Measurements from ENCODE around the gene C6orf89.

The C6orf89 gene

DNA sequence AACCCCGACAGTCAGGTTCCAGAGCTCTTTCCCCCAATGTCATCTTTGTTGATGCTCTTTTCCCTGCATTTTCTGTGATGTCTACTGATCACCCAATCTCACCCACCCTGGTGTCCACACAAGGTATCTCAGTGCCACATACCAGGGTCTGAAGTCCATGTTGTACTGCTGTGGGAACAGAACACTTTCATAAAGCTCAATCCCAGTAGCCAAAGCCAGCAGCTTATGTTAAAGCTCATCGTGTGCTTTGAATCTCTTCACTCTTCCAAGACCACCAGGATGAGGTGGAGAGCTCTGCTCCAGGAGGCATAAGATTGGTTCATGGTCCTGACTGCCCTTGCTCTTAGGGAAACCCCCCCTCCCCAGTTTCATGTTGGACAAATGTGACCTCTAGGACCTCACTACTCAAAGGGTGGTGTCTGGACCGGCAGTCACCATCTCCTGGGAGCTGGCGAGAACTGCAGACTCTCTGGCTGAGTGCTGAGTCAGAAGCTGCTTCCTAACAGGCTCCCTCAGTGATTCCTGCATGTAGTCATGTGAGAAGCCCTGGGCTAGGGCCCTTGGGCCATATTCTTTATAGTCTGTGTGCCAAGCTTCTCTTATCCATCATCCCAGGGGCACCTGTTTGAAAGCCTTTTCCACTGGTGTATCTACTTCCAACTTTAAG lies 33.1 kb upstream of the C6orf89 start:
- no peak for FAIRE-seq

DNA sequence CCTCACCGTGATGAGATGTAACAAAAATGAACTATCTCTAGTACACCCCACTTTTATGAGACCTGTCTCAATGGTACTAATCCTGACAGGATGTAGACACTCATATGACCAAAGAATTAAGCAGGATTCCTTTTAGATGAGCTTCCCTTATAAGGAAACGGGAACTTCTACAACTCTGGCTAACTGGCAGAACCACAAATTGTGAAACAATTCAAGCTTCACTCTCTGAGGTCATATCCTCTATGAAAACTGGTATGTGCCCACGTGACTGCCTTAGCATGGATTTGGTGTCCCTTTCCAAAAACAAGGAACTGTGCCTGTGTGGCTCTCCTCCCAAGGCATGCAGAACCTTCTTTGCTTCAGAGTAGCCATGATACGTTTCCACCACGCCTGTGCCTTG lies 32.4 kb upstream of the C6orf89 start:
- FAIRE-seq (no peak), DNase-seq (ENCODE audit: low spot score) (no peak)

More for the DNA sequence above, 33.1 kb upstream of the C6orf89 start:
- no peak for DNase-seq (ENCODE audit: low spot score)

DNA sequence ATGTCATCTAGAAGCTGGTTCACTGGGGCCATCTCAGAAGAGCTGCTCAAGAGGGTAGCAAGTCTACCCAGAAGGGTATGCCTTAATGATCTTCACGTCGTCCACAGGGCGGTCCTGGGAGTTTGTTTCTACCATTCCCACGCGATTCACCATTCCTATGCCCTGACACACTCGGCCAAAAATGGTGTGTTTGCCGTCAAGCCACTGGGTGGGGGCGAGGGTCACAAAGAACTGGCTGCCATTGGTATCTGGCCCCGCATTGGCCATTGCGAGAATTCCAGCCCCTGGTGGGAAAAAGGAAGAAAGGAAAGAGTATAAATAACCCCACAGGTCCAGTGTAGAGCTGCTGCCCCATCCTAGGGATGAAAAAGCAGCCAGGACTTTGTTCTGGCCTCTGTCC lies 30.0 kb upstream of the C6orf89 start:
- DNase-seq (ENCODE audit: low spot score), result no peak
- no peak for FAIRE-seq

DNA sequence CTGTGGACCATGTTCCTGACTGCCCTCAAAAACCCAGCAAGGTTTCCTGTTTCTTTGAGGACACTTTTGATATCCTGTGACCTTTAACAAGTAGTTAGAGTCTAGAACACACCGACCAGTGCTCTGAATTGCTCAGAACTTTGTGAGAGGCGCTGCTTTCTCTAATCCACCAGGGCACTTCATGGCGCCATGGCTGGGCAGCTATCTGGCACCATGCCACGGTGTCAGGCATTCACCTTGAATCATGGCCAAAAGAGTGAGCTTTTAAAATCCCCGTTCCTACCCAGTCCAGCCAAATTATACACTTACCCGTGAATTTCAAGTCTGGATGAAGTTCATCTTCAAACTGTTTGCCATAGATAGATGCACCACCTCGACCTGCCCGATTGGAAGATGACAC lies 29.5 kb upstream of the C6orf89 start:
- no peak for FAIRE-seq
- no peak for DNase-seq (ENCODE audit: low spot score)

DNA sequence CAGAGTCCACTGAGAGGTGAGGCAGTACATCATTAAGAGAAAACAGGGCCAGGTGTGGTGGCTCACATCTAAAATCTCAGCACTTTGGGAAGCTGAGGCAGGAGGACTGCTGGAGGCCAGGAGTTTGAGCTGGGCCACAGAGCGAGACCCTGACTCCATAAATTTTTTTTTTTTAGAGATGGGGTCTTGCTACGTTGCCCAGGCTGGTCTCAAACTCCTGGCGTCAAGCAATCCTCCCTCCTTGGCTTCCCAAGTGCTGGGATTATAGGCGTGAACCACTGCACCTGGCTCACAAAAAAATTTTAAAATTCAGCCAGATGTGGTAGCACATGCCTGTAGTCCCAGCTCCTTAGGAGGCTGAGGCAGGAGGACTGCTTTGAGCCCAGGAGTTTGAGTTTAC lies 28.4 kb upstream of the C6orf89 start:
- FAIRE-seq (no peak), DNase-seq (ENCODE audit: low spot score) (no peak)

DNA sequence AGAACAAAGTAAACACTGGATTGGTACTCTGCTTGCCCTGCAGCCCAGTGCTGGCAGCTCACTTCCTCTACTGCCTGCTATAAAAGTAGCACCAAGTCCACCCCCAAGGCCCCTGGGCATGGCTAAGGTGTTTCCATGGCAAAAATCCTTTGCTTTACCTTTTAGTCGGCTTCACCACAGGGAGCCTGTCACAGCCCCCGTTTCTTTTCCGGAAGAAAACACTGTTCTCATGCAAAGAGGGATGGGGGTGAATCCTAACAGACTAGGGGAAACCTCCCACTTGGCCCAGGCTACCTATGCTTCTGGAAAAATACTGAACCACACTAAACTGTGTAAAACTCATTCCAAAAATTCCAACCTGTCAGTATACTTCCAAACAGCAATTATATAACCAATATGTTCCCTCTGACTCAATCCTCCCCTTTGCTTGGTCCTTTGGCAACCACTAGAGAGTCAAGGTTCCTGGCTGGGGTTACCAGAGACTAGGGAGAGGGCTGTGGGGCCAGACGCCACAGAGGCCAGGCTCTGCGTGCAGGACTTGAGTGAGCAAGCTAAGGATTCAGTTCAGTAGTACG lies 27.3 kb upstream of the C6orf89 start:
- DNase-seq (ENCODE audit: low spot score) (no peak), FAIRE-seq (no peak)

DNA sequence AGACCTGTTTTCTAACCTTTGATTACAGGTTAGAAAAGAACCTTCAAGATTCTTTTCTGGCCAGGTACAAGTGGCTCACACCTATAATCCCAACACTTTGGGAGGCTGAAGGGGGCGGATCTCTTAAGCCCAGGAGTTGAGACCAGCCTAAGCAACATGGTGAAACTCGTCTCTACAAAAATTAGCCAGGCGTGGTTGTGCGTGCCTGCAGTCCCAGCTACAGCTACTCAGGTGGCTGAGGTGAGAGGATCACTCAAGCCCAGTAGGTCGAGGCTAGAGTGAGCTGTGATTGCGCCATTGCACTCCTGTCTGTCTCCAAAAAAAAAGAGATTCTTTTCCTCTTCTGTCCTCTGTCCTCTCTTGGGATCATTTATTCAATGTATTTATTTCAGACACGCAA lies 25.6 kb upstream of the C6orf89 start:
- DNase-seq (ENCODE audit: low spot score) (no peak), FAIRE-seq (no peak)

DNA sequence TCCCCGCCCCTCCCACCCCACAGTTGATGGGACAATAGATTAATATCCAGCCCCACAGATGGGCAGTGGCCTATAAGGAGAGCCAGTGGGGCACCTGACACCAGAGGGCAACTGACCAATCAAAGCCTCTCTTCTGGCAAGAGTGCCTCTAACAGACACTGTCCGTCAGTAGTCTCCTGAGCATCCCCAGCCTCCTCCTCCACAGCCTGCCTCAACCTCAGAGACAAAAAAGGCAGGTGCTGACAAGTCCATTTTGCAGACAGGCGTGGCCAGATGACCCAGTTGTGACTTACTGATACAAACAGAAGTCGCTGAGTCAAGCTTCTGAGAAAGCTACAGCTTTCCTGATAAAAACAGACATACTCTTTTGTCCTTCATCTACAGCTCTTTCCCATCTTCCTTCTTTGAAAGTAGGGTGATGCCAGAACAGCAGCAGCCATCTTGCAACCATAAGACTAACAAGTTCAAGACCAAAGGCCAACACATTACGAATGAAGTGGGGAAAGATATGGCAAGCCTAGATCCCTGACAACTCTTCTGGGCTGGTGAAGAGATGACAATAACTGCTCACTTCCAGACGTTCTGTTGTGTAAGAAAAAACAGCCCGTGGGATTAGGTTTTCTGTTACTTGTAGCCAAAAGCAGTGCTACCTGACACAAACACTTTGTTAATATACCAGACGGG lies 23.4 kb upstream of the C6orf89 start:
- DNase-seq (ENCODE audit: low spot score) (no peak), FAIRE-seq (no peak)

DNA sequence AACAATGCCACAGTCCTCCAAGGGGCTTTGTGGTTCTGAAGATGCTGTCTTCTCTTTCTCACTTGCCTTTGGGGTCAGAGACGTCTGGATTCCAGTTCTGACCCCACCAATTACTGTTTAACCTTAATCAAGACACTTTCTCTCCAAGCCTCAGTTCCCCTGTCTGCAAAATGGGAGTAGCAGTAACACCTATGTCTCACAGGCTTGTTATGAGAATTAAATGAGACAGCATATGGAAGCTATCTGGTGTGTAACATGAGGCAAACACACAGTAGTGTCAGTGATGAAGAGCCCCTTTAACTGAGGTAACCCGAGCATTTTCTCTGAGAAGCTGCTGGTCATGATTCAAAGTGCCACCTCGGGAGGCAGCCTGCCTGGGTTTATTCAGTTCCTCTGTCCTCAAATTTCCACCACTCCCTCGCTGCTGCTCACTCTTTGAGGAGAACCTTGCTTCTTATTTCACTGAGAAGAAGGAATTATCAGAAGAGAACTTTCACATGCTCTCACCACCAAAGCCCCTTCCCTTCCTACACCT lies 22.8 kb upstream of the C6orf89 start:
- FAIRE-seq, result no peak

DNA sequence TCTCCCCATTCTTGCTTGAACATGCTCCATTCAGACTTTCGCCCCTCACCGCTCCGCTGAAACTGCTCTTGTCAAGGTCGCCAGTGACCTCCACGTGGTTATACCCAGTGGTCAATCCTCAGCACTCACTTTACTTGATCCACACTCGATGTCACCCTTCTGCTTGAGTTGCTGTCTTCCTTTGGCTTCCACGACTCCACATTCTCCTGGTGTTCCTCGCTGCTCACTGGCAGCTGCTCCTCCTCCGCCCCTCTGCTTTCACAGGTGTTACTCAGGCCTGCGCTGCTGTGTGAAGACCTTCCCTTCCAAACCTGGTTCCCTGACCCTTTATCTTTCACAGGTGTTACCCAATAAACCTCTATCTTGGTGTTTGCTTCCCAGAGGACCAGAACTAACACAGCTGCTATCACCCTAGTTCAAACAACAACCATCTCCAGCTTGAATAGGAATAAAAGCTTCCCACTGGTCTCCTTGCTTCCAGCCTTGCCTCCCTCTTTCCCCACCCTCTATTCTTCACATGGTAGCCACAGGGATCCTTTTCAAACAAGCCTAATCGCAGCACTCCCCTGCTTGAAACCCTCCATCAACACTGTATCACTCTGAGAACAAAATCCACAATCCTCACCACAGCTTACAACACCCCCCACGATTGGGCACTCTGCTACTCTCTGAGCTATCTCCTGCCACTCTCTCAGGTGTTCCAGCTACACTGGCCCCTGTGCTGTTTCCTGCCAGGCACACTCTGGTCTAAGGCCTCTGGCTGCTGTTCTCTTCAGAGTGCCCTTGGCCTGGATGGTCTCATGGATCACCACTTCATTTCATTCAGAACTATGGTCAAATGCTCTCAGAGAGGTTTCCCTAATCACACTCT lies 21.8 kb upstream of the C6orf89 start:
- FAIRE-seq, result no peak
- DNase-seq (ENCODE audit: low spot score), result no peak

More for the DNA sequence above, 22.8 kb upstream of the C6orf89 start:
- DNase-seq (ENCODE audit: low spot score), result no peak

DNA sequence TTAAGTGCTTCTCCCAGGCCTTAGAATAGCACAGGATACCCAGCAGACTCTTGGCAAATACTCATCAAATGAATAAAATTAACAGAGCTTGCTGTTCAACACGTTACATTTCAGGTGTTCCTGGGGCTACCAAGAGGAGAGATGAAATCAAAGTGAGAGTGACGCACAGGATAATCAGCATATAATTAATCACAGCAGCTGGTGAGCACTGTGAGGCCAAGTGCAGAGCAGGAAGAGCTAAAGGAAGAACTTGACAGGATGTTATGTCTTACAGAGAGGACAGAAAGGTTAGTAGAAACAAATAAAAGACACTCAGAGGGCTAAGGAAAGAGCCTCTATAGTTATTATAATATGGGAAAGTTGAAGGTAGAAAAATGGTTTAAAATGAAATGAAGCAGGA lies 19.9 kb upstream of the C6orf89 start:
- DNase-seq (ENCODE audit: low spot score) (no peak), FAIRE-seq (no peak)

DNA sequence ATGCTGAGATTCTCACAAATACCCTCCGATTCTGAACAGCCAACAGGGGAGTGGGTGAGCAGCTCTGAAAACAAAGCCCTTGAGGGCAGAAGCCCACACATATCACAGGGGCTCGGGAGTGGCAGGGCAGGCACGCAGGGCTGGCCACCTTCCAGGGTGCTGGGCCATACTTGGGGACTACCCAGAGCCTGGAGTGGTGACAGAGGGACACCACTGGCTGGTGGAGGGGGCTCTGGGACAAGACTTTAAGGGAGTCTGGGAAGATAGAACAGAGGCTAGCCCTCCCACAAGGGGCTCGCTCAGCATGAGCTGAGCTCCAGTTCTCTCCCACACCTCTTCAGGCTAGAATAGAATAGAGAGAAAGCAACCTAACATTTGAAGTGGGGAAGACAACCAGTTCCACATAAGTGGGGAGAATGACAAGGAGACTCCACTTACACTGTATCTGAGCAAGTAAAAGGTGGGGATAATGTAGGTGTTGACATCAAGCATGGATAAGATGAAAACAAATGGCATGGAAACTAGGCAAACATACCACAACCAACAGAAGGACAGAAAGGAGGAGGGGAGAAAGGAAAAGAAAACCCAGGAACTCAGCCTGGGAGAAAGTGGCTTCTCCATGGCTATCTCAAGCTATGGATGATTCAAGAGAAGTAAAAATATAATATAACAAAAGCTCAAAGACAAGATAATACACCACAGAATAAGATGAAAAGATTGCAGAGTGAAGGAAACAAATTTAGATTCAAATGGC lies 18.1 kb upstream of the C6orf89 start:
- no peak for FAIRE-seq
- DNase-seq (ENCODE audit: low spot score), result no peak

DNA sequence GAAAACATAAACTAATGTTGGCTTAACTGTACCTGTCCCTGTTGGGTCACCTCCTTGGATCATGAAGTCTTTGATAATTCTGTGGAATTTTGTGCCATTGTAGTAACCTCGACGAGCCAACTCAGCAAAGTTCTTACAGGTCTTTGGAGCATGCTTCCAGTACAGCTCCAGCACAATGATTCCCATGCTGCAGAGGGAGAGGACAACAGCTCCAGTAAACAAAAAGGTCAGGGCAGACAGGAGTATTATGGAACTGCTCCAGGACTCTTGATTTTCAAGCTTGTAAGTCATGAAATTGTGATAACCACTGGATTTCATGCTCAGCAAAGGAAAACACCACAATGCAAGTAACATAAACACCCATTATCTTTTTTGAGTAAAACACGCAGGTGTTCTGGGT lies 14.1 kb upstream of the C6orf89 start:
- DNase-seq (ENCODE audit: low spot score) (no peak), FAIRE-seq (no peak)

DNA sequence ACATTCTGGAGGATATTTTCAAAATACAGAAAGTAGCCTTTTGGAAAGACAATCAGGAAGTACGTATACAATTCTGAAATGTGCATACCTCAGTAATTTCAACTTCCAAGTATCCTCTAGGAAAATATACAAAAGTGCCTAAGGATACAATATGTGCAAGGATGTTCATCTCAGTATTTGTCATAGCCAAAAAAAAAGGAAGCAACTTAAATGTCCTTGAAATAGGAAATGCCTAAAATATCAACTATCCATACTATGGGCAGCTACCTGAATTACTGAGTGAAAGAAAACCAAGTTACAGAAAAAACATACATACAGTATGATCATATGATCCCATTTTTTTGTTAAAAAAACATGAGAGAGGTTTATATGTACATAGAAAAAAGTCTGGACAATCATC lies 12.6 kb upstream of the C6orf89 start:
- DNase-seq (ENCODE audit: low spot score) (no peak), FAIRE-seq (no peak)

DNA sequence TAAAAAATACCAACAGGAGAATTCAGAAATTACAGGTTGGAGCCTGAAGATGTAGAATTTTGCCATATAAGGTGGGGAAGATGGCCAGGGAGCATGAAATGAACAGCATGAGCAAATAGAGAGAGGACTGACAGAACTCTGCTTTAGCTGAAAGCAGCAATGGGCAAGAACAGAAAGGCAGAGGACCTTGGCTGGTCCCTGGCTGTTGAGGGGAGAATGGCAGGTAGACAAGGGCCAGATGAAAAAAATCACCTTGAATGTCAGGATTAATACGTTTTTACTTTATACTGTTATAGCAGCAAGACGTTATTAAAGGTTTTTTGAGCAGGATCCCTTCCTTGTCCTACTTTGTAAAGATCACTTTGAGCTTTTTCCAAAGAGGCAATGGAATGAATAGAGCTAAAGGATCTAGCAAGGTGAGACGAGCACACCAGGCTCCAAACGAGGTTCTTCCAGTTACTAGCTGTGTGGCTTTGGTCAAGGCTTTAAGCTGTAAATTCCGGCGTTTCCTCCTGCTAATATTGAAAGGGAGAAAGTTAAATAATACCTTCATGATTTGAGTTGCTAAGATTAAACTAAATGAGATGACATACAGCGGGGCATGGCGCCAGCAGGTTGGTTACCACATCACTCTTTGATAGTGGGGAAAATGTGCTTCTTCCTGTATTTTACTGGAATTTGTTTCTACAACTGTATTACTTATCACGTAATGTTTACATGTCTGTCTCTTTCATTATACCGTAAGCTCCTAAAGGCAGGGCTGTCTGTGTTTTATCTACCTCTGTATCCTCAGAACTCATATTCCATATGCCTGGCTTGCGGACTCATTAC lies 11.9 kb upstream of the C6orf89 start:
- FAIRE-seq (no peak), DNase-seq (ENCODE audit: low spot score) (no peak)

DNA sequence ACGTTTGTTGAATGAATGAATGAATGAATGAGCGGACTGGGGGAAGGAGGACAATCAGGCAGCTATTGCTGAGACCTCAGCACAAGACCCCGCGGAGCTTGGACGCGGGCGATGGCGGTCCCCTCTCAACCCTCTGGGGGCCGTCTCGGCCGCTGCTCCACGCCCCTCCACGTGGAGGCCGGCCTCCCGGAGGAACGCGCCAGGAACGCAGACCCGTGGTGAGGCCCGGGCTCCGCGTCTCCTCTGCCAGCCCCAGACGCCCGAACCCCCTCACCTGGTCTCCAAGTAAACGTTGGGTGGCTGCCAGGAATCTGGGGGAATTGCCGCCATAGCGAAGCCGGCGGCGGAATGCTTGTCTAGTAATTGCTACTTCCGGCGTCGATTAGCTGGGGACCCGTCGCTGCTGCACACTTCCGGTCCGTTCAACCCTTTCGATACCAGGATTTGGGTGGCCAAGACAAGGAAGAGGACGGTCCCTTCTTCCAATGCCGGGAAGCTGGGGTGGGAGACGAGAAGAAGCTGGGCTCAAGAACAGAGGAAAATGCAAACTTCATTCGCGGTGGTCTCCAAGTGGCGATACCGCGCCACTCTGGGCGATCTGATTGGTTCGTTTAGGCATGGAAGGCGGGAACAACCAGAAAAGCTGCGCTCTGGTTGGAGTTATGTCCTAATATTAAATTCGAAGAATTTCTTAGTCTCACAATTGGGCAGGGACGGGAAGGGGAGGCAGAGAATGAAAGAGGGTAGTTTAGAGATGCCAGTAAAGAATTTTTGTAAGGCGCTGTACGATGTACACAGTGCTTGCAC lies 11.1 kb upstream of the C6orf89 start, which contains the start of gene PPIL1:
Gene PPIL1 (minus strand): TSS at position 361 of the 807 bp plus-strand sequence. CDS start 31 bp downstream, at position 330.
- FAIRE-seq, result peak; percentile 37
- peak; percentile 94 for DNase-seq (ENCODE audit: low spot score)

DNA sequence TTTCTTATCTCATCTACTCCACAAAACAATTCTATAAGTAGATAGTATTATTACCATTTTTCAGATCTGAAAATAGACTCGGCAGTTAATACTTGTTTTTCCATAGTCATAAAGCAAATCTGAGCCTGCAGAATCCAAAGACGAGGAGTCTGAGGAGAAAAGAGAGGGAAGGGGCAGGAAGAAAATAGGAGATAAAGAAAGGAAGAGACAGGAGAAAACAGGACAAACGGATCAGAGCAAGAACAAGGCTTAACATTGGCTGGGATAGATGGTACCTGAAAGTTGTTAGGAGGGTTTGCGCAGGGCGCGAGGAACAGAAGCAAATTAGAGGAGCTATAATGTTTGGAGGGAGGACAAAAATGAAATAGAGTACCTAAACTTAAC lies 10.5 kb upstream of the C6orf89 start:
- DNase-seq (ENCODE audit: low spot score) (no peak), FAIRE-seq (no peak)

DNA sequence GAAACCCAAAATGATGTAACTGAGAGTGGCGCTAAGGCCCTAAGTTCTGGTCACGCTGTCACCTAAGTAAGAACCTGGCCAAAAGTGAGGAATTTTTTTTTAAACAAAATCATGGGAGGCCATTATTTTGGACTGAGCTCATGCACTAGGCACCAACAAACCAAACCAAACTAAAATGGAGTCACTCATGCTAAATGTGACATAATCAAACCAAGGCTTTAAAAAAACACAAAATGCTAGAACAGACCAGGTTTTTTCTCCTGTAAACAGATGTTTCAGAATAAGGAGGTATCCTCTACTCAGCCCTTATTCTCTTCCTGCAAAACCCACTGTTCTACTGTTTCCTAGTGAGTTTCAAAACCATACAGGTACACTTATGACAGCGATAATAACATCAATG lies 1.1 kb upstream of the C6orf89 start:
- no peak for DNase-seq (ENCODE audit: low spot score)
- no peak for FAIRE-seq

DNA sequence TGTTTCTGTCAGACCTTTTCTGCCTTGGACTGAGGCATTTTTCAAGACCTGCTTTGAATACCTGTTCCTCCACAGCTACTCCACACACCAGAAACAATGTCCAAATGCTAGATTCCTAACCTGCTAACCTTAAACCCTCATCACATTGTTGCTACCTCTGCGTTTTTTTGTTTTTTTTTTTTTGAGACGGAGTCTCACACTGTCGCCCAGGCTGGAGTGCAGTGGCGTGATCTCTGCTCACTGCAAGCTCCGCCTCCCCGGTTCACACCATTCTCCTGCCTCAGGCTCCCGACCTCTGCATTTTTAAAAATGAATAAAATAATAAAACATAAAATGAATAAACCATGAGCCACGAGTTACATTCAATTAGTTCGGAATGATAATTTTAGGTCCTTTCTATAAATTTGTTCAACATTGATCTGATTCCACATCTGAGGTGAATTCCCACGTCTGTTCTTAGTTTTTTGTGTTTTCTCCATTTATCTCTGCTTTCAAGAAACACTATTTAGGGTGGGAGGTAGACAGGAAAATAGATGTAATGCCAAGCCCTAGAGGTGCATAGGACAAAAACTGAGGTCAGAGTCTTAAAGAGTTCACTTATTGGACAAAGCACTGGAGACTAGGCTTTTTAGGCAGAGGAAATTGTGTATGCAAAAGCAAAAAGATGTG lies 1.3 kb downstream of the C6orf89 start:
- DNase-seq (ENCODE audit: low spot score), result no peak
- no peak for FAIRE-seq

Measured in urothelium cell line (cell line).